Left ventricle myocardium superior (tissue), 1 donor: ENCODE measurements around the gene SLC25A28. TPM values are rescaled to one million over a fixed set of nuclear protein-coding genes. Genes with fewer than 3 reads are reported as not detected.
"Not testable (repeated sequence)": the region's sequence is repeated elsewhere in the genome, so short reads cannot be mapped to it uniquely, and the experiment has no call there.

ENCODE experiments used
- ATAC-seq: fragments of 200-7000 bp; cut with Tn5 transposase; one replicate; pipeline ENCODE4 v1.9.1; 2020; ENCODE audit warnings: mild to moderate bottlenecking, moderate library complexity
- DNase-seq: peaks from one replicate; pipeline ENCODE4 v3.0.0-alpha.2; 2020
- intact Hi-C: fragments of 100-400 bp; cut with micrococcal nuclease; formaldehyde crosslinking; loops from one replicate; pipeline ENCODE4 v1.11.0; 2022
- total RNA-seq: library from RNA; stranded (reverse); fragmentation: NEBNext Ultra II Directional; extraction: Animal tissue kit (Norgen Biotek cat#: 25700); gene quantifications from one replicate; pipeline ENCODE4 v1.2.1, GENCODE V29; 2021
- donor health status: DM: no; HTN: yes; CAD: no; lungs with severe emphysema.

The SLC25A28 gene
- total RNA-seq, 1 donor from 2014 or later, result 43.1 TPM

DNA sequence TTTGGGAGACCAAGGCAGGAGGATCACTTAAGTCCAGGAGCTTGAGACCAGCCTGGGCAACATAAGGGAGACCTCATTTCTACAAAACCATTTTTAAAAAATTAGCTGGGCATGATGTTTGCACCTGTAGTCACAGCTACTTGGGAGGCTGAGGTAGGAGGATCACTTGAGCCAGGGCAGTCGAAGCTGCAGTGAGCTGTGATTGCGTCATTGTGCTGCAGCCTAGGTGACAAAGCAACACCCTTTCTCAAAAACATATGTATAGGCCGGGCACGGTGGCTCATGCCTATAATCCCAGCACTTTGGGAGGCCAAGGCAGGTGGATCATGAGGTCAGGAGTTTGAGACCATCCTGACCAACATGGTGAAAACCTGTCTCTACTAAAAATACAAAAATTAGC, 23.5 kb downstream of the SLC25A28 start:
- DNase-seq, intact Hi-C loops, ATAC-seq: not testable (repeated sequence)

DNA sequence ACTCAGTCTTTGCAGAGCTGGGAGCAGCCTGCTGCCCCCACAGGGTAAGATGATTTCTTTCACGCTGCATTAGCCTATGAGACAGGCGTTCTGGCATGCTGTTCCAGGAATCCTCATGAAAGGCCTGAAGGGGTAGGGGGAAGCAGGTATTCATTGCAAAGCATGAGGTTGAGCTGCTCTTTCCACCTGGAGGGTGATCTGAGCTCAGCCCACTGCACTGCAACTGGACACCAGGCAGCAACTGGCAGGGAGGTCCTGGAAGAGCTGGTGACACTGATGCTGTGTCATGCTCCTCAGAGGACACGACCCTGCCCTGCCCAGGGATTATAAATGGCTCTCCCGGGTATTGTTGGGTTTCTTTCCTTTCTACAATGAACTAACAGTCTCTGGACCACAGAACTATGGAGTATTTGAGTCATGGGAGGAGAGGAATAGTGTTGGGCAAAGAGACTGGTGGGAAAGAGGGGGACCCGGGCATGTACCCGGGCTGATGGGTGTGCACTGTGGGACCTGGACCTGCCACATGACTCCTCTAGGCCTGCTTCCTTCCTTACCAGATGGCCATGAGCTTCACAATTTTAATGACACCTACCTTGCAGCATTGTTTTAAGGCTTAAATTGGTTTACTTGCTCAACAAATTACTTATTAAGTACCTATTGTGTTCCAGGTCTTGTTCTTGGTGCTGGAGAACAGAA, 24.3 kb downstream of the SLC25A28 start:
- intact Hi-C loops, result no loop called here

DNA sequence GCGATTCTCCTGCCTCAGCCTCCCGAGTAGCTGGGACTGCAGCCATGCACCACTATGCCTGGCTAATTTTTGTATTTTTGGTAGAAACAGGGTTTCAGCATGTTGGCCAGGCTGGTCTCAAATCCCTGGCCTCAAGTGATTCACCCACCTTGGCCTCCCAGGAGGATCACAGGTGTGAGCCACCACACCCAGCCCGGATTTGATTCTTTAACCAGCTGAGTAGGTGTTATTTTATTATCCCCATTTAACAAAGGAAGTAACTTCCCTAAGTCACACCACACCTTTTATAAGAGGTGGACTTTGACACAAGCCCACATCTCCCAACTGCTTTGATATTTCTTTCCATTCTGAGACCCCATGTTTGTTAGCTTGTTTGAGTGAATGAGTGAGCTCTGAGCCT, 25.0 kb downstream of the SLC25A28 start:
- DNase-seq (no peak), ATAC-seq (no peak)
- intact Hi-C loops, result no loop called here

More for the DNA sequence above, 24.3 kb downstream of the SLC25A28 start:
- DNase-seq (no peak), ATAC-seq (no peak)

DNA sequence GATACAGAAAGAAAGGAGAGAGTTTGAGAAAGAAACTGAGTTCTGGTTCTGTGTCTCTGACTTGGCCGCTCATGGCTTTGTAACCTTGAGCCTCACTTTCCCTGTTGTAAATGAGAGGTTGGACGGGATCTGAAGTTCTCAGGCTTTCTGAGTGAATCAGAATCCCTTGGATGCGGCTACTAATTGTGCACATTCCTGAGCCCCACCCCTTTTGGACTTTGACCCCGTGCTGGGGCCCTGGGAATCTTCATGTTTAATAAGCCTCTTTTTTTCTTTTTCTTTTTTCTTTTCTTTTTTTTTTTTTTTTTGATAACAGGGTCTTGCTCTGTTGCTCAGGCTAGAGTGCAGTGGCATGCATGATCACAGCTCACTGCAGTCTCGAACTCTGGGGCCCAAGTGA, 26.9 kb downstream of the SLC25A28 start:
- ATAC-seq (no peak), DNase-seq (no peak)
- intact Hi-C loops, result no loop called here

DNA sequence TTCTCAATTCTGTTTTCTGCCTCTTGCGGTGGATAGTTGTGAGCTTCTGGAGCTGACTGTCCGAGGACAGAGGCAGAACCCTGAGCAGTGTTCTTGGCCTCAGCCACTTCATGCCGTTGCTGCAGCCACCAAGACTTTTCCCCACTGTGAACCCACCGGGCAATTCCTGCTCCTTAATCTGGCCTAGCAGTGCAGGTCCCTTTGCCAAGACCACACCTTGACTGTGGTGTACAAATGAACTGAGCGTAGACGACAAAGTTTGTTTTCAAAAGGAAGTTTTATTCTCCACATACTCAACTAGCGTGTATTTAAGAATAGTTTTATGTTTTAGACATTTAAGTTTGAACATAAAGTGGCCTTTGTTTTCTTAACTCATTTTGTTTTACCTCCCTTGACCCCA, 29.4 kb downstream of the SLC25A28 start:
- ATAC-seq (no peak), DNase-seq (no peak)
- intact Hi-C loops, result no loop called here

DNA sequence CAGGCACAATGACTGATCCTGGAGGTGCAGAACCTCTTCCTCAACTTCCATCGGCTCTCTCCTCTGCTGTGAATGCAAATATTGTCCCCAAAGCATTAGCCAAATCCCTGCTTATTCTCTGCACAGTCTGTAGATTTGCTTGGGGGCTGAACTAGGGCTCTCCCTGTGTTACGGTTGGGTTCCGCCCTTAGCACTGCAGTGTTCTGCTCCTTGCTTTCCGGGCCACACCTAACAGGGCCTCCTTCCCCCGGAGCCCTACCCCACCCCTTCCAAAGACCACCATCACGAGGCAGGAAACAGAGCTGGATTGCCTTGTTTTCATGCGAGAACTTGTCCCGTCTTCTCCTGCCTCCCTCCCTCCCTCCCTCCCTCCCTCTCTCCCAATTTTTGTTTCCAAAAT, 36.6 kb downstream of the SLC25A28 start:
- intact Hi-C loops, result no loop called here
- ATAC-seq (no peak), DNase-seq (no peak)

DNA sequence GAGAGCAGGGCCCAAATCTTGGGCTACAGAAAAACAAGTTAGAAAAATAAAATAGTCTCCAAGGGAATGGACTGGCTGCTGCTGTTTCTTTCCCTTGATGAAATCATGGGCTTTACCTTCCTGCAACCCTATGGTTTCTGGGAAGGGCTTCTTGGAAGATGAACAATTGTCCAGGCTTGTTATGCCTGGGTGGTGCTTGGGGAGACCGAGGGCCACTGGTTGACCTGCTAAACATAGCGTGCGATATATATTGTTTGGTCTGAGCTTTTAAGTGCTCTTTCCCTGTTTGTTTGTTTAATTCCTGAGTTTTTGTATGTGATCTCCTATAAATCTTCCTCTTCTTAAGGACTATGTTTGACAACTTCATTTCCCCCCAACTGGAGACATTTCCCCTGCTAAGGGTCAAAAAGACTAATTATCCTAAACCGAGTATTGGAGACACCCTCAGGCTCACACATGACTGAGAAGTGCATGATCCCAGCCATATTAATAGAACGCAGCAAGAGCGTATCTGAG, 37.9 kb downstream of the SLC25A28 start:
- ATAC-seq, result no peak
- intact Hi-C loops, result no loop called here

DNA sequence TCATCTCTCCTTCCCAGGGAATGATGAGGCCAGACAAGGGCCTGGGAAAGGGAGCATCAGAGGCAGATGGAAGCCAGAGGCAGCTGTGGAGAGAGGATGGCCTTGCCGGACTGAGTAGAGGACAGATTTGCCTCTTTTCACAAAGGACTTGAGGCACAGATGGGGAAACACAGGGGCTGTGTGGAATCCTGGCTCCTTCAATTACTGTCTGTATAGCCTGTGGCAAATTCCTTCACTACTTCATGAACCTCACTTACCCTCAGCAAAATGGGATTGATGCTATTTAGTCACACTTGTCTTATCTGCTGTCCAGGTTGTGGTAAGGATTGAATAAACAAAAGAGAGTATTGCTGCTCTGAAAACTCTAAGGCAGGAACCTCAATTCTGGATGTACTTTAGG, 40.3 kb downstream of the SLC25A28 start:
- intact Hi-C loops, result no loop called here
- ATAC-seq (no peak), DNase-seq (no peak)

More for the DNA sequence above, 37.9 kb downstream of the SLC25A28 start:
- no peak for DNase-seq

DNA sequence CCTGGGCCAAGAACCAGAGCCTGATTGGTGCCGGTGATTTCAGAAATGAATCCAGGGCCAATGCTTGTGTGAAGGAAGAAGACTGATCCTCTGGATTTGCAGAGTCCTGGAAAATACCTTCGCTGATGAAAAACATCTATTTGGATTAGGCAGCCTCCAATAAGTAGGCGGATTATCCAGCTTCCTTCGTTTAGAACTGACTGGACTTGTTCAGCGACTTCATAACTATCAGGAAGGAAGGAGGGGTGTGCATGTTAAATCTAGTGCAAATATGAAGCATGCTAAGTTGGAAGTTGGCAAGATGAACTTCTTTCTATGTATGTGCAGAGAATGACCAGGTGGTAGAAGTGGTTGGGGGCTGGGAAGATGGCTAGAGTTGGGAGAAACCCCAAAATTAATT, 46.4 kb downstream of the SLC25A28 start:
- intact Hi-C loops, result no loop called here
- DNase-seq (no peak), ATAC-seq (no peak)

DNA sequence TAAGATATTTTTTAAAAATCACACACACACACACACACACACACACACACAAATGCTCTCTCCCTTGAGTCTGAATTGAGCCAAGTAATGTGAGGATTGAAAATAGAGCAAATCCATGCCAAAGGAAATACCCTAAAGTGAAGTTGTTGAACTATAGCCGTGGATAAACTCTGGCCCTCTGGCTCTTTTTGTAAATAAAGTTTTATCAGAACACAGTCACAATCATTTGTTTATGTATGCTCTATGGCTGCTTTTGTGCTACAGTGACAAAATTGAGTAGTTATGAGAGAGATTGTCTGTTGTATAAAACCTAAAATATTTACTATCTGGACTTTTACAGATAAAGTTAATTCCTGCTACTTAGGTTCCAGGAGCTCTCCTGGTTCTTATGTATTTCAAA, 48.4 kb downstream of the SLC25A28 start:
- intact Hi-C loops, result no loop called here
- no peak for DNase-seq
- no peak for ATAC-seq

DNA sequence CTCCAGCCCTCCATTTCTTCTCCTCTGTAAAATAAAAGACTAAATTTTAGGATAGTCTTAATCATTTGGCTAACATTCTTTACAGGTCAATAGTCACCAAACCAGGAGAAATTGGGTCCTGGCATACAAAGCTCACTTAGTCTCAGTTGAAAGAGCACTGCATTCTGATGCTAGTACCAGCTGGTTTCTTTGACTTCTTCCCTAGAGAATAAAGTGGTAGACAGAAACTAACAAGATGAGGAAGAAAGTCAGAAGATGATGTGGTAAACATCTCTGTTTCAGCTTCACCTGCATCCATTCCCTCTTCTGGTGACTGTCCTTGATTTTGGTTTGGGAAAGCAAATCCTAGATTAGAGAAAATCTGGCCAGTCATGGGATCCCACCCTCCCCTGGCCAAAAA, 50.3 kb downstream of the SLC25A28 start:
- no peak for DNase-seq
- intact Hi-C loops, result no loop called here
- no peak for ATAC-seq

DNA sequence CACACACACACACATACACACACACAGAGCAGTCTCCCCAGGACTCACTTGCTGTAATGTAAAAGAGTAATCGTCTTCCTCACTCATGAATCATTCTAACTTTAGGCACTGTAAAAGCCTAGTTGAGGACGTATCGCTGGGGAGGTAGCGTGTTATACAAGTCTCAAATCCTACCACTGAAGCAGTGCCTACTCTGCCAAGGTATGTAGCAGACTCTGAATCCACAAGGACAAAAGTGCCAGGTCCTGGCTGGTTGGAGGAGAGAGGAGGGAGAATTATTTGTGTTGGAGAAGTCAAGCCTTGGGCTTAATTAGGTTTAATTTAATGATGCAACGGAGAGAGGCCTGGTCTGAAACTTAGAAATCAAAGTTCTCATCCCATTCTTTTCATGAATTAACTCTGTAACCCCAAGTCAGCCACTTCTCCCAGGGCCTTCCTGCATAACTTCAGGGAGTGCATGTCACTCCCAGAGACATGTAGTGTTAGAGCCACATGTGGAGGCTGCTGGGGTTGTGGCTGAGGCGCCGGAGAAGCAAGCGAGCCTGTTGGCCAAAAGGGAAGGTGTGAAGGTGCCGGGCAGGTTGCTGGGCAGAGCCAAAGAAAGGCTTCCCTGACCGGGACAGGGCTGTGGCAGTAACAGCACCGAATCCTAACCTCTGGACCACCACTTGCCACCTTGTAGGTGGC, 50.8 kb downstream of the SLC25A28 start:
- no peak for ATAC-seq
- DNase-seq, result no peak
- intact Hi-C loops, result no loop called here

DNA sequence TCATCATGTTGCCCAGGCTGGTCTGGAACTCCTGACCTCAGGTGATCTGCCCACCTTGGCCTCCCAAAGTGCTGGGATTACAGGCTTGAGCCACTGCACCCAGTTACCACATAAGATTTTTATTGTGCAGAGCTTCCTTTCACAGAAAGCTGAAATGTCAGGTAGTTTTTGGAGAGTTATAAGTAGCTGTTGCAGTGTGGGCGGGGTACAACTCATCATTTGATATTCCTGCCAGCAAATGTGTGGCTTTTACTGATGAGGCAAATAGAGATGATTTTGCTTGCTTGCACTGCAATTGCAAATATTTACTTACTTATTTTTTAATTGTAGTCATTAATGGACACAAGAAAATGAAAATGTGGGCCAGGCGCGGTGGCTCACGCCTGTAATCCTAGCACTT, 55.1 kb downstream of the SLC25A28 start:
- intact Hi-C loops, result no loop called here
- no peak for ATAC-seq
- DNase-seq, result no peak

DNA sequence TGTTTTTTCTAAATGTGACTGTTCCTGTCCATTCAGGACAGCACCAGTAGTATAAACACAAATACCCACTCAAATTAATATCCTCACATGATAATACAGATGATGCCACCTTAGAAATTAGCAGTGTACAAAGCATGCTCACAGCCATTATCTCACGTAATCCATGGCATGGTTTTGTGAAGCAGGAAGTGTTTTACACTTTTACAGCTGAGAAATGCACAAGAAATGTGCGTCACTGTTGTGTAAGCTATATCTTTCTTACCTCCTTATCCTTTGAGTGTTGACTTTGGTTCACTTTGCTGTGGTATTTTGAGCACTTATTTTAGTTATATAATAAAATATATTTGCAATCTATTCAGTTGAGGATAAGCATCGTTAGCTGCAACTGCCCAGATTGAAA, 55.9 kb downstream of the SLC25A28 start:
- DNase-seq (no peak), ATAC-seq (no peak)
- intact Hi-C loops, result no loop called here

DNA sequence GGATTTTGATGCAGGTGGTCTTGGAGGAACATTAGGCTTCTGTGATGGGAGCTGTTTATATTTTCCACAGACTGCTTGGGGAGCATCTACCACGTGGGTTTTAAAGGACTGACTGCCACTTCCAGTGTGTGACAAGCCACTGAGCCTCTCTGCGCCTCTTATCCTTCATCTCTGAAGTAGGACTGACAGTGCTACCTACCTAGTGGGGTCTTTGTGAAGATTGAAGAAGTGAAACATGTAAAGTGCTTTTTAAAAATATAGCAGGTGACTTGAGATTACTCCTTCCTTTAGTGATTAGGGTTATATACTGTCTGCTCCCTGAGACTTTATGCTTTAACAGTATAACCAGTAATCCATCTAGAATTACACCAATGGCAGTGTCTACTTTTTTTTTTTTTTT, 57.6 kb downstream of the SLC25A28 start:
- intact Hi-C loops, result no loop called here
- ATAC-seq, result no peak
- no peak for DNase-seq

Other genes with a start within 250 kb of the SLC25A28 start
- 587 TPM for gene GOT1, start 189.8 kb downstream of the SLC25A28 start, total RNA-seq
- gene NKX2-3, start 87.5 kb downstream of the SLC25A28 start, total RNA-seq, result not detected
- 2.7 TPM for gene ENTPD7, start 39.1 kb upstream of the SLC25A28 start, total RNA-seq
- gene COX15, start 111.7 kb upstream of the SLC25A28 start, total RNA-seq, result 35.7 TPM
- gene CUTC, start 111.8 kb upstream of the SLC25A28 start, total RNA-seq, result 36.9 TPM
- 0.25 TPM for gene ABCC2, start 162.2 kb upstream of the SLC25A28 start, total RNA-seq